Left lung (tissue), 10 donors: ENCODE measurements around the gene LRRC4C. TPM values are rescaled to one million over a fixed set of nuclear protein-coding genes. Genes with fewer than 3 reads are reported as not detected.
A peak's percentile ranks its signal among the peaks of the same experiment; 100 is the strongest.

Experiments used
- ATAC-seq: fragments of 200-7000 bp; cut with Tn5 transposase; one replicate; pipeline ENCODE4 v1.9.1; 2020; ENCODE audit warnings: moderate library complexity
- DNase-seq, 4 donors: peaks; one replicate each; pipeline ENCODE4 v3.0.0-alpha.2; 2013 to 2020
- H3K27ac ChIP-seq, 2 donors: fragments of 200-600 bp; sonication (generic) in 1 of 2; one replicate each; pipeline versions ENCODE4 v1.5.0 to v1.8.0; 2020 to 2021
- H3K27me3 ChIP-seq, 2 donors: fragments of 200-600 bp; sonication (generic) in 1 of 2; one replicate each; pipeline versions ENCODE4 v1.5.0 to v1.8.0; 2020 to 2021
- H3K36me3 ChIP-seq, 2 donors: fragments of 200-600 bp; sonication (generic) in 1 of 2; one replicate each; pipeline versions ENCODE4 v1.5.0 to v1.8.0; 2020 to 2021
- H3K4me1 ChIP-seq, 2 donors: fragments of 200-600 bp; one replicate each; pipeline ENCODE4 v1.8.0; 2021
- H3K4me3 ChIP-seq, 2 donors: fragments of 200-600 bp; sonication (generic) in 1 of 2; one replicate each; pipeline versions ENCODE4 v1.5.0 to v1.8.0; 2020 to 2021; ENCODE audit warnings: mild to moderate bottlenecking in 1 of 2
- H3K9me3 ChIP-seq, 2 donors: fragments of 200-600 bp; sonication (generic) in 1 of 2; one replicate each; pipeline versions ENCODE4 v1.5.0 to v1.8.0; 2020 to 2021
- intact Hi-C, 2 donors: fragments of 100-400 bp; cut with DNase I; formaldehyde crosslinking; loops; one replicate each; pipeline versions ENCODE4 v1.11.2 to v1.14.2; 2022
- polyA plus RNA-seq, 6 donors: library from polyadenylated mRNA; unstranded; fragments of 120-200 nt; gene quantifications; one replicate each; pipeline ENCODE4 v1.2.1, GENCODE V29; 2013; ENCODE audit not compliant: insufficient read length in 6 of 6
- total RNA-seq, 2 donors: library from RNA; stranded (reverse); fragmentation: NEBNext Ultra II Directional; extraction: Animal tissue kit (Norgen Biotek cat#: 25700); gene quantifications; one replicate each; pipeline ENCODE4 v1.2.1, GENCODE V29; 2021
- TF ChIP-seq, protein P1 (sequence below), 2 donors: fragments of 200-600 bp; sonication (generic) in 1 of 2; IDR thresholded peaks; one replicate each; pipeline versions ENCODE4 v1.5.0 to v1.8.0; 2021; ENCODE audit warnings: antibody characterized with exemption in 2 of 2
- donor health status: DM: no; HTN: yes; CAD: no.
- donor health status: DM: no; HTN: no; CAD: no.

Gene LRRC4C
- total and polyA plus RNA-seq, 8 donors: 0.50 to 6.8 (median 4.2) TPM

DNA sequence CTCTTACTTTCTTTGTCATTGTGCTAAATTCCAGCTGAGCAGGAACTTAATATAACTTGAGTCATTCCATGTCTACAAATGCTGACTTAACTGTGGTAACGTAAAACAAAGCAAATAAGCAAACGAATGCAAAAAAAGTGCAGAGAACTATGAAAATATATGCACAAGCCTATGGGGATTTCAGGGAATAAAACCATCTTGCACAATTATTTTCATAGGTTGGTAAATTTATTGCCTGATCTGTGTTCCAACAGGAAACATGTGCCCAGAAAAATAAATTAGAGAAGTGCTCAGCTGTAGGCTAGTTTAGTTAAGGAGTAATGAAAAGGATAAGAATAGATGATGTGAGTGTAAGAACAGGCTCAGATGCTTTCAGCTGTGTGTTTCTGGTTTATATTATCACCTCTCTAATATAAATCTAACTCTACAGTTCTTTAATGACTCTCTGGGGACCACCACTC lies 1169.3 kb downstream of the LRRC4C start:
- peaks cover 0 to 33% of the 10 kb centered on the region in 2 donors for H3K27me3 ChIP-seq
- DNase-seq: no peak
- no peak for ATAC-seq
- H3K4me1 ChIP-seq: no peaks in the 10 kb centered on the region
- TF ChIP-seq, protein P1, sequence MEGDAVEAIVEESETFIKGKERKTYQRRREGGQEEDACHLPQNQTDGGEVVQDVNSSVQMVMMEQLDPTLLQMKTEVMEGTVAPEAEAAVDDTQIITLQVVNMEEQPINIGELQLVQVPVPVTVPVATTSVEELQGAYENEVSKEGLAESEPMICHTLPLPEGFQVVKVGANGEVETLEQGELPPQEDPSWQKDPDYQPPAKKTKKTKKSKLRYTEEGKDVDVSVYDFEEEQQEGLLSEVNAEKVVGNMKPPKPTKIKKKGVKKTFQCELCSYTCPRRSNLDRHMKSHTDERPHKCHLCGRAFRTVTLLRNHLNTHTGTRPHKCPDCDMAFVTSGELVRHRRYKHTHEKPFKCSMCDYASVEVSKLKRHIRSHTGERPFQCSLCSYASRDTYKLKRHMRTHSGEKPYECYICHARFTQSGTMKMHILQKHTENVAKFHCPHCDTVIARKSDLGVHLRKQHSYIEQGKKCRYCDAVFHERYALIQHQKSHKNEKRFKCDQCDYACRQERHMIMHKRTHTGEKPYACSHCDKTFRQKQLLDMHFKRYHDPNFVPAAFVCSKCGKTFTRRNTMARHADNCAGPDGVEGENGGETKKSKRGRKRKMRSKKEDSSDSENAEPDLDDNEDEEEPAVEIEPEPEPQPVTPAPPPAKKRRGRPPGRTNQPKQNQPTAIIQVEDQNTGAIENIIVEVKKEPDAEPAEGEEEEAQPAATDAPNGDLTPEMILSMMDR (IDR thresholded peaks at IDR 0.05): no peak
- H3K9me3 ChIP-seq: no peaks in the 10 kb centered on the region
- intact Hi-C loops: loop anchor here in 1 of 2 donors (10.0 kb wide), 1 partner anchor 155 kb away; no protein-coding TSS in a partner anchor
- no peak overlapping the region for H3K27ac ChIP-seq
- no peaks in the 10 kb centered on the region for H3K36me3 ChIP-seq
- H3K4me3 ChIP-seq: no peak overlapping the region

DNA sequence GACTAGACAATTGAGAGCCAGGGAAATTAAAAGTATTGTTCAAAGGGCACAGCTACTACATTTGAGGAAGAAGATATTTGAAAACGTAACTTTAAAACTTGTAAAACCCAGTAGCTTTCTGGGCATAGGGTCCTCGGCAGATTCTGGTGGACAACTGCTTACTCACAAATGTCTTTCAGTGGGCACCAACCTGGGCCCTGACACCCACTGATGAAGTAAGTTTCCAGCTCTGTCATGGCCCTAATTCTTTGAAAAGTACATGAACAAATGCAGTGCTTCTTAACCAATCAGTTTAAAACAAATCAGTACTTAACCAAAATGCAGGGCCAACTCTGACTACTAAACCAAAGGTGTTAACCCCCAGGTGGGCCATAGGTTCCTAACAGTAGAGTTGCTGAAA lies 1170.1 kb downstream of the LRRC4C start:
- intact Hi-C loops: no loop called here
- no peaks in the 10 kb centered on the region for H3K36me3 ChIP-seq
- peaks cover 0 to 31% of the 10 kb centered on the region in 2 donors for H3K27me3 ChIP-seq
- no peak overlapping the region for H3K4me3 ChIP-seq
- no peak overlapping the region for H3K27ac ChIP-seq
- TF ChIP-seq, protein P1 (IDR thresholded peaks at IDR 0.05): no peak
- DNase-seq (no peak), ATAC-seq (no peak)
- no peaks in the 10 kb centered on the region for H3K9me3 ChIP-seq
- no peaks in the 10 kb centered on the region for H3K4me1 ChIP-seq

DNA sequence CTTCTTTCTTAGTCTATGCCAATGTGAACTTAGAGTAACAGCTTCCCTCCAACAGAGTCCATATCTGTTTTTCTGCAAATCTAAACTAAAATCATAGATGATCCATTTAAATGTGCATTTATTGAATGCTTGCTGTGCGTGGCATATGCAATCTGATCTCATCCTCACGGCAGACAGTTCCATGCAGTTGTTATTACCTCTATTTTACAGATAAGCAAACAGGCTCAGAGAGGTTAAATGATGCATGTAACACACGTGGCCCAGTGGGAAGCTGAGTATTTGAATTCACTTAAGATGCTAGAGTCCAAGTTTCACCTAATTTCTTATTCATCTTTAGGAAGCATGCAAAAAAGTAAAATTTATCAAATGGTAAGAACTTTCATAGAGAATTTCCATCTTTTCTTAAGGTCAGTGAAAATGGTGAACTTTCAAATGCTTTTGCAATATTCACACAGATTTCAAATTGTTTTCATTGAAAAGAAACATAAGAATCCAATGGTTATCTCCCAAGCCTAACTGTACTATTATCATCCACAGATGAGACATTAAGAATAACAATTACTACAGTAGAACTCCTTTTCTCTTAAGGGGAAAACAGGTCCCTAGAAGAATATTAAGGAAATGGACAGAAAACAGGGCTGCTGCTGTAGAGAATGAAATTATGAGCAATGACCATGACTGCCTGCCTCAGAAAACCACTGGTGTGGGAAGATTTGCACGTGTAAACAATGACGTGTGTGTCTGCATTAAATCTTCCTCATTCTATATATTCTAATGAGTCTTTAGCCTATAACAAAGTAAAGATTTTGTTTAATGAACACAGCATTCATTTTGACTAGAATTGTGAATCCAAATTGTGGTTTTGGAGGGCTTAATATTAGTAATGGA lies 1171.3 kb downstream of the LRRC4C start:
- TF ChIP-seq, protein P1 (IDR thresholded peaks at IDR 0.05): no peak
- H3K9me3 ChIP-seq: no peaks in the 10 kb centered on the region
- intact Hi-C loops: no loop called here
- H3K36me3 ChIP-seq: no peaks in the 10 kb centered on the region
- ATAC-seq (no peak), DNase-seq (no peak)
- H3K4me3 ChIP-seq: no peak overlapping the region
- no peaks in the 10 kb centered on the region for H3K4me1 ChIP-seq
- H3K27me3 ChIP-seq: peaks cover 0 to 19% of the 10 kb centered on the region in 2 donors
- H3K27ac ChIP-seq: no peak overlapping the region

DNA sequence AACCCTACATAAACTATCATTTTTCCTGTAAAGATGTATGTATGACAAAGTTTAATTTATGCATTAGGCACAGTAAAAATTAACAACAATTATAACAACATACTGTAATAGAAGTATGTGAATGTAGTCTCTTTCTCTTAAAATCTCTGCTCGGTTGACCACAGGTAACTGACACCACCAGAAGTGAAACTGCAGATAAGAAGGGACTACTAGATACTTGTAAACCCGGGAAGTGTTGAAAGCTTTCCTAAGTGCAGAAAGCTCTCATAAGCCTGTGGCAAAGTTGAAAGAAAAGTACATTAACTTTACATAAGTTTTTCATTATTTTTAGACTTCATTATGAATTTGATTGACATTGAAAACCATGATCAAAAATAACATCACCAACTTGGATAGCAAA lies 1173.3 kb downstream of the LRRC4C start:
- H3K4me3 ChIP-seq: no peak overlapping the region
- intact Hi-C loops: no loop called here
- TF ChIP-seq, protein P1 (IDR thresholded peaks at IDR 0.05): no peak

DNA sequence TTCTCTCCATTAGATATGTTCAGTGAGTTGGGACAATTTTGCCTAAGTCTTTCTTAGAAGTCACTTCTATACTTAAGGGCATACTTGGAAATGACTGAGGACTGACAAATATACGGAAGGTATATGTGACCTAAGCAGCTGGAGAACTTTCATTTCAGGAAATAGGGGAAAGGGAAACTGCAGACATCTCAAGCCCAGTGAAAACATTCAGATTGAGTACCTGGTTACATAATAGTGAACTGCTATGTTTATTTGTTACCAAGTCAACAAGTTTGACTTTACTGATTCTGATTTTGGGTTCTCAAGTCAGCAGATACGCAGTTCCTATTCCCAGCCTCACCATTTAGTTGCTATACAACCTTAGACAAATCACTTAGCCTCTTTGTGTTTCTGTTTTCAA lies 1173.9 kb downstream of the LRRC4C start:
- no peak overlapping the region for H3K4me3 ChIP-seq
- ATAC-seq: peak; percentile 86
- no peak for DNase-seq
- H3K27me3 ChIP-seq: no peaks in the 10 kb centered on the region
- H3K27ac ChIP-seq: no peak overlapping the region
- H3K9me3 ChIP-seq: no peaks in the 10 kb centered on the region
- TF ChIP-seq, protein P1 (IDR thresholded peaks at IDR 0.05): no peak
- intact Hi-C loops: no loop called here
- H3K4me1 ChIP-seq: peaks cover 0 to 5% of the 10 kb centered on the region in 2 donors
- H3K36me3 ChIP-seq: no peaks in the 10 kb centered on the region

More for the DNA sequence above, 1173.3 kb downstream of the LRRC4C start:
- H3K27me3 ChIP-seq: no peaks in the 10 kb centered on the region
- no peaks in the 10 kb centered on the region for H3K36me3 ChIP-seq
- peak; percentile 76 for ATAC-seq
- no peaks in the 10 kb centered on the region for H3K9me3 ChIP-seq
- H3K27ac ChIP-seq: no peak overlapping the region
- peaks cover 0 to 2% of the 10 kb centered on the region in 2 donors for H3K4me1 ChIP-seq
- no peak for DNase-seq
